IPS-18a (cell line): ENCODE results near the gene ATP8B1.
"Not testable (repeated sequence)": the region's sequence is repeated elsewhere in the genome, so short reads cannot be mapped to it uniquely, and the experiment has no call there.

Experiments
- H3K27ac ChIP-seq: one replicate; pipeline ENCODE4 v1.5.1; 2013; ENCODE audit warnings: low read length
- H3K27me3 ChIP-seq: one replicate; pipeline ENCODE4 v1.6.1; 2013; ENCODE audit warnings: mild to moderate bottlenecking, low read length; ENCODE audit not compliant: control insufficient read depth, insufficient read depth
- H3K36me3 ChIP-seq: one replicate; pipeline ENCODE4 v1.6.1; 2013; ENCODE audit warnings: low read depth, low read length; ENCODE audit not compliant: control insufficient read depth
- H3K4me1 ChIP-seq: one replicate; pipeline ENCODE4 v1.6.1; 2013; ENCODE audit warnings: low read depth, low read length; ENCODE audit not compliant: control insufficient read depth
- H3K4me3 ChIP-seq: one replicate; pipeline ENCODE4 v1.5.1; 2013; ENCODE audit warnings: low read length
- H3K9ac ChIP-seq: one replicate; pipeline ENCODE4 v1.6.1; 2013; ENCODE audit warnings: mild to moderate bottlenecking, low read length, moderate library complexity
- H3K9me3 ChIP-seq: one replicate; pipeline ENCODE4 v1.6.1; 2013; ENCODE audit warnings: low read depth, low read length; ENCODE audit not compliant: control insufficient read depth

Gene ATP8B1

GRCh38 chr18:57666818-57667497 lies 136.2 kb downstream of the ATP8B1 start:
- H3K36me3 ChIP-seq = no peaks in the 10 kb centered on the region
- no peaks in the 10 kb centered on the region for H3K4me1 ChIP-seq
- H3K27me3 ChIP-seq = no peaks in the 10 kb centered on the region
- no peak overlapping the region for H3K9ac ChIP-seq
- no peak overlapping the region for H3K27ac ChIP-seq
- H3K4me3 ChIP-seq = no peak overlapping the region
- H3K9me3 ChIP-seq = no peaks in the 10 kb centered on the region

- Histone ChIP-seq H3K4me1 (no peaks in the 10 kb centered on the region), H3K9ac (no peak overlapping the region), H3K36me3 (no peaks in the 10 kb centered on the region), H3K4me3 (no peak overlapping the region), H3K27me3 (no peaks in the 10 kb centered on the region), H3K27ac (no peak overlapping the region), H3K9me3 (no peaks in the 10 kb centered on the region)
Measured at GRCh38 chr18:57664568-57665165, 138.4 kb downstream of the ATP8B1 start.

DNA sequence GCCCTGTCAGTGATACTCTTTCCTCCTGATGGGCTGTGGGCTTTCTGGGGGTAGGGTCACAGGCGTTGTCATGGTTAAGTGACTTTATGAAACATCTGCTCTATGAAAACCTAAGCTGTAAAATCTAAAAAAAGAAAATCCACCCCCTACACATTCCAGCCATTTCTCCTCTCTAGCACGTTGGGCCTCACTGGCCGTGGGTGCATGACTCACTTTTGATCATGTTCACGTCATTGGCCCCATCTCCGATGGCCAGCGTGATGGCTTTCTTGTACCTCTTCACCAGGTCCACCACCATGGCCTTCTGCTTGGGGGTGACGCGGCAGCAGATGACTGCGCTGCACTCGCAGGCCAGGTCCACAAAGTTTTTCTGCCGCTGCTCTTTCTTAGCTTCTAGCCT lies 142.2 kb downstream of the ATP8B1 start:
- Histone ChIP-seq H3K4me3 (no peak overlapping the region), H3K27ac (no peak overlapping the region), H3K27me3 (no peaks in the 10 kb centered on the region), H3K9ac (no peak overlapping the region), H3K4me1 (no peaks in the 10 kb centered on the region), H3K9me3 (no peaks in the 10 kb centered on the region), H3K36me3 (no peaks in the 10 kb centered on the region)

DNA sequence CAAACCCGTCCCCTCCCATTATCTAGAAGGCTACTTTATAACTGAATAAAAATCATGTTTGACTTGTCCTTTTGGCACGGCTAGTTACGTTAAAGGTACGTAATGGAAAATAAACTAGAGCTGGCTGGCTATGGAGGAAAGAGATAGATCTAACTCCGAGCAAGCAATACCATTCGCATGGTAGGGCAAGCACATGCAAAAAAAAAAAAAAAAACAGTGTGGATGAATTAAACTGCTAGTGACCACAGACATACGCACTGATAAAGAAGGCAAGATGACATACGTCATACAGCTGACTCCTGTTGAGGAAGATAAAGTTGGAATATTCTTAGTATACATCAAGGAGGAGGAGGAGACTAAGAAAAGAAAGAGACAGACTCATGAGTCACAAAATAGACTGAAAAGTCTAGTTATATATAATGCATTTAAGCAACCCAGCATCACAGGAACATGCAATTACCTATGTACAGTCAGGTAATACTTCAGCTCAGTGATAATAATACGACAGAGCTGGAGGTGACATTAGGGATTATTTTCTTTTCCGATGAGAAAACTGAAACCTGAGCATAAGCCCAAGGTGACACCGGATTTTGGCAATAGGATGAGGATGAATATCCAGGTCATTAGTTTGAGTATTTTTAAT lies 143.5 kb downstream of the ATP8B1 start:
- Histone ChIP-seq H3K9ac (no peak overlapping the region), H3K36me3 (no peaks in the 10 kb centered on the region), H3K27ac (no peak overlapping the region), H3K4me1 (no peaks in the 10 kb centered on the region), H3K4me3 (no peak overlapping the region), H3K9me3 (peaks cover 5% of the 10 kb centered on the region), H3K27me3 (no peaks in the 10 kb centered on the region)

GRCh38 chr18:57657542-57657941 lies 145.6 kb downstream of the ATP8B1 start:
- H3K9ac ChIP-seq = no peak overlapping the region
- no peak overlapping the region for H3K27ac ChIP-seq
- H3K4me1 ChIP-seq = no peaks in the 10 kb centered on the region
- no peaks in the 10 kb centered on the region for H3K27me3 ChIP-seq
- no peak overlapping the region for H3K4me3 ChIP-seq
- peaks cover 5% of the 10 kb centered on the region for H3K9me3 ChIP-seq
- no peaks in the 10 kb centered on the region for H3K36me3 ChIP-seq

DNA sequence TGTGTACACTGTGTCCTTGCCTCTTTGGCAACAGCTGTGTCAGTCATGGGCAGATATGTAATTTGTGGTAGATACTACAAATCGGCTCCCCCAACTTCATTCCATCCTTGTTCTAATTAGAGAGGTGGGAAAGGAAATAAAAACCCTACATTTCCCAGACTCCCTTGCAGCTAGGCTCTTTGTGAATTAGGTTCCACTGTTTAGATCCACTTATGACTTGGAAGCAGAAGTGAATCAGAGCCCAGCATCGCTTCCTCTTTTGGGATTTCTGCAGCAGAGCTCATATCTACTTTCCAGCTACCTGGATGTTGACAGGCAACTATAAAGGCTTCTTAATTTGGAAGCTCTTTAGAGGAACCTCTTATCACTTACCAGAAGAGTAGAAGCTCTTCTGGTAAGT lies 147.4 kb downstream of the ATP8B1 start:
- Histone ChIP-seq H3K9ac (no peak overlapping the region), H3K27ac (no peak overlapping the region), H3K9me3 (peaks cover 5% of the 10 kb centered on the region), H3K27me3 (no peaks in the 10 kb centered on the region), H3K4me1 (no peaks in the 10 kb centered on the region), H3K36me3 (no peaks in the 10 kb centered on the region), H3K4me3 (no peak overlapping the region)

DNA sequence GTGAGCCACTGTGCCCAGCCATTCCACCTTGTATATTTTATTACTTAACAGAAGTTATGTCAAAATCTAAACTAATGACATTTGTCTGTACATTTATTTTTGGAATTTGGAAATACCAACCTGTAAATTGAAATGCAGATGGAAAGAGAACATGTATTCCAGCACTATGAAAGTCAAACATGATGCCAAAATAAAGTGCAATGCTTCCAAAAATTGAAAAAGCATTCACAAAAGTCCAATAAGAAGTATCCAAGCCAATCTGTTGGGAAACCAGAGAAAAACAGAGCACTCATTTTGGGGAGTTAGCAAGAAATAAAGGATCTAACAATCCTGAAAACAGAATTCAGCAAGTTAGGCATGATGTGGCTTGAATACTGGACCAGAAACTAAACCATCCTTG lies 151.2 kb downstream of the ATP8B1 start:
- no peak overlapping the region for H3K4me3 ChIP-seq
- peaks cover 5% of the 10 kb centered on the region for H3K9me3 ChIP-seq
- no peak overlapping the region for H3K27ac ChIP-seq
- H3K9ac ChIP-seq = no peak overlapping the region
- no peaks in the 10 kb centered on the region for H3K27me3 ChIP-seq
- H3K4me1 ChIP-seq = no peaks in the 10 kb centered on the region
- no peaks in the 10 kb centered on the region for H3K36me3 ChIP-seq

- Histone ChIP-seq H3K9ac (no peak overlapping the region), H3K36me3 (no peaks in the 10 kb centered on the region), H3K27me3 (no peaks in the 10 kb centered on the region), H3K4me1 (no peaks in the 10 kb centered on the region), H3K27ac (no peak overlapping the region), H3K9me3 (no peaks in the 10 kb centered on the region), H3K4me3 (no peak overlapping the region)
Measured at GRCh38 chr18:57649556-57650500, 153.3 kb downstream of the ATP8B1 start.

- no peak overlapping the region for H3K4me3 ChIP-seq
- H3K36me3 ChIP-seq = no peaks in the 10 kb centered on the region
- H3K27ac ChIP-seq = no peak overlapping the region
- H3K9me3 ChIP-seq = no peaks in the 10 kb centered on the region
- H3K27me3 ChIP-seq = no peaks in the 10 kb centered on the region
- H3K9ac ChIP-seq = no peak overlapping the region
- no peaks in the 10 kb centered on the region for H3K4me1 ChIP-seq
Measured at GRCh38 chr18:57648414-57648813, 154.7 kb downstream of the ATP8B1 start.

DNA sequence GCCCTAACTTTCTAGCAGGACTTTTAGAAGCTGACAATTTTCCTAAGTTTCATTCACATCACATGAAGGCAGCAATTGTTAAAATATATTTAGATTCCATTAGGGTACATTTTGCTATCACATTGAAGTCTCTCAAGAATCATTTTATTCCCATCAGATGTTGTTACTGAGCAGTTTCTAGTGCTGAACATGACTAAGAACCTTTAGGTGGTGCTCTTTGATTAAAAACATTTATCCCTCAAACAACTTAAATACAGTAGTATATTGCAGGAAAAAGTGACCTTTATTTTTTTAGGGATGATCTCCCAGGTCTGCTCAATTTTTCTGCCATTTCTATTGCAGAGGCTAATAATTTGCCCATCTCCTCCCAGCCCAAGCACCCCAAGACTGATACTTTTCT lies 158.6 kb downstream of the ATP8B1 start:
- Histone ChIP-seq H3K4me1 (no peaks in the 10 kb centered on the region), H3K27ac (no peak overlapping the region), H3K36me3 (no peaks in the 10 kb centered on the region), H3K9ac (no peak overlapping the region), H3K9me3 (no peaks in the 10 kb centered on the region), H3K27me3 (no peaks in the 10 kb centered on the region), H3K4me3 (no peak overlapping the region)

GRCh38 chr18:57643726-57644125 lies 159.4 kb downstream of the ATP8B1 start:
- not testable (repeated sequence) for H3K36me3 ChIP-seq

More at GRCh38 chr18:57643726-57644125, 159.4 kb downstream of the ATP8B1 start:
- H3K27me3 ChIP-seq, H3K4me1 ChIP-seq, H3K9me3 ChIP-seq, H3K4me3 ChIP-seq, H3K9ac ChIP-seq, H3K27ac ChIP-seq: not testable (repeated sequence)
